Loucy (cell line): Measurements from ENCODE around the gene CD109.

Experiments
- CTCF ChIP-seq: fragments of 200-600 bp; sonication (generic); conservative IDR thresholded peaks from 2 replicates; pipeline ENCODE4 v1.5.1; 2014; ENCODE audit warnings: mild to moderate bottlenecking, antibody characterized with exemption, low read length
- EZH2phosphoT487 ChIP-seq: fragments of 200-600 bp; IDR thresholded peaks from 2 replicates; pipeline ENCODE4 v1.6.1; 2018; ENCODE audit warnings: antibody characterized with exemption, mild to moderate bottlenecking, moderate library complexity, borderline replicate concordance

- TF ChIP-seq CTCF (no peak), EZH2phosphoT487 (no peak)
Measured at GRCh38 chr6:73655341-73655917, 40.6 kb upstream of the CD109 start.
